ENCODE data around the gene GTF2H1.
"Not testable (repeated sequence)": the region's sequence is repeated elsewhere in the genome, so short reads cannot be mapped to it uniquely, and the experiment has no call there.

The GTF2H1 gene

DNA sequence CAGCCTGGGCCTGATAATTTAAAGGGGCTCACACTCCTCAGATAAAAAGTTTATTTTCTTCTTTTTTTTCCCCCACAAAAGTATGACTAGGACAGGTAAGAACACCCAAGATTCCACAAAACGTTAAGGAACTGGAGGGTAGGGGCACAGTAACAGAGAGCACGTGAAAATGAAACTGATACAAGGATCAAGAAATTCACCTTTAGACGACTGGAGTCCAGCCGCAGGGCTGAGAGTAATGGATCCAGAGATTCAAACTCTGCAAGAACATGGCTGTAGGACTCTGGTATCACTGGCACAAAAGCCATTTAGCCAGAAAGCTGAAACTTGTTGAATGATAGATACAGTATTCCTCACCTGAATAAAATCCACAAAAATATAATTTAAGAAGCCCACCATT lies 4.8 kb upstream of the GTF2H1 start:
- in situ Hi-C loops (cut with MboI; ENCODE audit: low sequenced_read_pairs): no loop called here

- in situ Hi-C loops (cut with MboI; ENCODE audit: low sequenced_read_pairs): no loop called here
Measured at GRCh38 chr11:18319914-18320313, 2.5 kb upstream of the GTF2H1 start.

- in situ Hi-C loops (cut with MboI; ENCODE audit: low sequenced_read_pairs): no loop called here
Measured at GRCh38 chr11:18320617-18321016, 1.8 kb upstream of the GTF2H1 start.

GRCh38 chr11:18321578-18321968 lies 794 bp upstream of the GTF2H1 start:
- in situ Hi-C loops (cut with MboI; ENCODE audit: low sequenced_read_pairs): no loop called here

DNA sequence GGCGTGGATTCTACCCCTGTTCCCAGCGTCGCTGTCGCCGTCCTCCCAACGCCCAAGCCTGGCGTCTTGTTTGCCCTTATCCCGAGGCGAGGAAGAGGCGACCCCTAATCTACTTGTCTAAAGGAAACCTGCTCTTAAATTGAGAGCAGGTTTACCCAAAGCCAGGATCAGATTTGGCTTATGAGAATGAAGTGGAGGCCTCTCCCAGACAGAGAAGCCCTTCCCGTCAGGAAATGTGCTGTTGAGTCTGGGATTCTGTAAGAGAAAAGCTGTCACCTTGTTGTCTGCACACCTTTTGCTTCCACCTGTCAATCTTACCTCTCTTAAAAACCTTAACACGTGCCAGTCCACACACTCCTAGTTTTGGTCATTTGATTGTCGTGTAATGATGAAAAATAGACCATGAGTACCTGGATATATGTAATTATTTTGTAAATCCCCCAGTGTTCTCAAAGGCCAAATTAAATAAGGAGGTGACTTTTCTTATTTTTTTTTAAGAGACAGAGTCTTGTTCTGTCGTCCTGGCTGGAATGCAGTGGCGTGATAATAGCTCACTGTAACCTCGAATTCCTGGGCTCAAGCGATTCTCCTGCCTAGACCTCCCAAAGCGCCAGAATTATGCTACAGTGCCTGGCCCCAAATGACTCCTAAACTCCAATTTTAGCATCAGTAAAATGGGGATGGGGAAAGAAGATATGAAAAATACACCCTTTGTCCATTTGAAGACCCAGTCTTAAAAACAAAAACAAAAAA lies 627 bp downstream of the GTF2H1 start:
- in situ Hi-C loops (cut with MboI; ENCODE audit: low sequenced_read_pairs): no loop called here

DNA sequence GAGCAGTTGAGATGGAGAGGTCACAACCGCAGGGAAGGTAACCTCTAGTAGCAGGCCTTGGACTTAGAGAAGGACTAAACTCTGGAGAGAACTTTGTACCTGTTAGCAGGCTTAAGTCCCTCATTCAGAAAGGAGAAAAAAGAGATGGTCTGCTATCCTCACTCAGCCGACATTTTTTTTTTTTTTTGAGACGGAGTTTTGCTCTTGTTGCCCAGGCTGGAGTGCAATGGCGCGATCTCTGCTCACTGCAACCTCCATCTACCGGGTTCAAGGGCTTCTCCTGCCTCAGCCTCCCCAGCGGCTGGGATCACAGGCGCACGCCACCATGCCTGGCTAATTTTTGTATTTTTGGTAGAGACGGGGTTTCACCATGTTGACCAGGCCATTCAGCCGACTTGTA lies 1.5 kb downstream of the GTF2H1 start:
- in situ Hi-C loops (cut with MboI; ENCODE audit: low sequenced_read_pairs): not testable (repeated sequence)

DNA sequence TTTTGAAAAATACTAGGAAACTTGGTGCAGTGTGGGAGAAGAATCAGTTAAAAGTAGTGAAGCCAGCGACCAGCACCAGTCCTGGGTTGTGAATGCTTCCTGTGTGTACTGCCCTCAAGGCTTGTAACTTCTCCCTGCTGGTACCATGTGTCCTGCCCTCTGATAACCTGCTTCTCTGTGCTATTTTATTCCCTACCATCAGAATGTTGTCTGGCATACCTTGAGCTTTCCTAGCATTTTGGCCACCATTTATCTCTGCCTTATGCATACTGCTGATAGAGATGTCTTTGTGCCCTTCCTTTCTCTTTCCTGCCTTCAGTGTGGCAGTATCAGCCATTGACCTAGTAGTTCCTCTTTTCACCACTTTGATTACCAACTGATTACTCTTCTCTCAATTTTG lies 2.0 kb downstream of the GTF2H1 start:
- in situ Hi-C loops (cut with MboI; ENCODE audit: low sequenced_read_pairs): no loop called here

DNA sequence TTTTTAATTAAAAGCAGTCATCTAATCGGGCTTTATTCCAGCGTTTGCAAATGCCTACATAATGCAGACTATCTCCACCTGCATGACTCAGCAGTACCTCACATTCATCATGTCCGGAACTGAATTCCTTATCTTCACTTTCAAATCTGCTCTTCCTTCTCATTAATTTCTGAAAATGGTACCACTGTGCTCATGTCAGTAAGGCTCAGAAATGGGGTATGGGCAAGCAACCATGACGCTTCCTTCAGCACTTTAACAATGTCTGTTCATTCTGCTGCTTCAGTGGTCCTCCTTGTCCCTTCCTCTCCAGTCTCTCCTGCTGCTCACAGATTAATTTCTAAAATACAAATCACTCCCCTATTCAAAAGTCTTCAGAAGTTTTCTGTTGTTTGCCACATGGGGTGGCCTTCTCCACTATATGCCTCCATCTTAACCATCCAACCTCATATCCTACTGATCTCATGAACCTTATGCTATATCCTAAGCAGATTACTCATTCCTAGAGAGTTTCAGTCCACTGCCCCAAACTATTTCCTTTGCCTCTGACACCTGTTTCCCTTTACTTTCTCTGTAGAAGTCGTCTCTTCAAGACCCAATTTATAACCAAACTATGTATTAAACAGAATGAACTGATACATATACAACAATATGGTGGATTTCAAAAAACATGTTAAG lies 7.0 kb downstream of the GTF2H1 start:
- in situ Hi-C loops (cut with MboI; ENCODE audit: low sequenced_read_pairs): no loop called here

- in situ Hi-C loops (cut with MboI; ENCODE audit: low sequenced_read_pairs): no loop called here
Measured at GRCh38 chr11:18330921-18331320, 8.6 kb downstream of the GTF2H1 start.

DNA sequence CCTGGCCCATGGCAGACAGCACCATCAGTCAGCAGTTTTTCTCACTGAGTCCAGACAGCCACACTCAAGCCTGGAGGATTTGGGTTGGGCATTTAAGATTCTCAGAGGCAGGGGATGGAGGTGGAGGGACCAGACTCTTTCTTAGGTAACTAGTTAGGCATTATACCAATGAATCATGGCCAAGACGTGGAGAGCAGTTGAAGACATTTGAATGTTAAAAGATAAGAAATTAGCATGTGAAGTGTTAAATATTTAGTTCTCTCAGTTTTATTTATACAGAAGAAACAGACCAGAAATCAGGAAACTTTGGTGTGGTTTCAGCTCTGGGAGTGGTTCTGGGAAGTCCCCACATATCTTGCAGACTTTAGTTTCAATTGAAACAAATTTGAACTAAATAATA lies 9.9 kb downstream of the GTF2H1 start:
- in situ Hi-C loops (cut with MboI; ENCODE audit: low sequenced_read_pairs): no loop called here

DNA sequence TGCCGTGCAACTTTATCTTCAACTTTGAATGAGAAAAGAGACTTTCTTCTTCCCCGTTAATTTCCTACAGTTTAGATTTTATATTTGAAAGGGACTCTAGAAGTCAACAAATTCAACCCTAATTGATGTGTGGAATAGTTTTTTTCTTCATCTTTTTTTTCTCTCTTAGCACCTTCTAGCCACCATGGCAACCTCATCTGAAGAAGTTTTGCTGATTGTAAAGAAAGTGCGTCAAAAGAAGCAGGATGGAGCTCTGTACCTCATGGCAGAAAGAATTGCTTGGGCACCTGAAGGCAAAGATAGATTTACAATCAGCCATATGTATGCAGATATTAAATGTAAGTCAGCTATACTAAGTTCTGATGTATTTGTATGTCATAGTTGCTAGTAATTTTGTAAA lies 10.5 kb downstream of the GTF2H1 start:
- in situ Hi-C loops (cut with MboI; ENCODE audit: low sequenced_read_pairs): no loop called here

GRCh38 chr11:18347471-18348125 lies 25.2 kb downstream of the GTF2H1 start:
- in situ Hi-C loops (cut with MboI; ENCODE audit: low sequenced_read_pairs): no loop called here

GRCh38 chr11:18352581-18352980 lies 30.2 kb downstream of the GTF2H1 start:
- in situ Hi-C loops (cut with MboI; ENCODE audit: low sequenced_read_pairs): no loop called here

DNA sequence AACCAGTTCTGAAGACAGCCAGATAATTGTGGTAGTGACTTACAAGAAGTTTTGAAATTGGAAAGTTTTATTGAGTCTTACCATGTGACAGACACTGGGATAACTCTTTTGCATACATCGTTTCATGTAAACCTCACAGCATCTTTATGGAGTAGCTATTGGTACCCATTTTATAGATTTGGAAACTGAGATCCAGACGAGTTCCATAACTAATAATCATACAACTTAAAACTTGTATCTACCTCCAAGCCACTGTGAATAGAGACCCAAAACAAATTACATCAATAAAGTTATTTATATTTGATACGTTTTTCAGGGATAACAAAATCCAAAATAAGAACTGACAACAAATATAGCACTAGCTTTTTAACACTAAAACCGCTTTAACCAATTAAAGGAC lies 36.3 kb downstream of the GTF2H1 start:
- in situ Hi-C loops (cut with MboI; ENCODE audit: low sequenced_read_pairs): no loop called here

- in situ Hi-C loops (cut with MboI; ENCODE audit: low sequenced_read_pairs): no loop called here
Measured at GRCh38 chr11:18361154-18361553, 38.8 kb downstream of the GTF2H1 start.

DNA sequence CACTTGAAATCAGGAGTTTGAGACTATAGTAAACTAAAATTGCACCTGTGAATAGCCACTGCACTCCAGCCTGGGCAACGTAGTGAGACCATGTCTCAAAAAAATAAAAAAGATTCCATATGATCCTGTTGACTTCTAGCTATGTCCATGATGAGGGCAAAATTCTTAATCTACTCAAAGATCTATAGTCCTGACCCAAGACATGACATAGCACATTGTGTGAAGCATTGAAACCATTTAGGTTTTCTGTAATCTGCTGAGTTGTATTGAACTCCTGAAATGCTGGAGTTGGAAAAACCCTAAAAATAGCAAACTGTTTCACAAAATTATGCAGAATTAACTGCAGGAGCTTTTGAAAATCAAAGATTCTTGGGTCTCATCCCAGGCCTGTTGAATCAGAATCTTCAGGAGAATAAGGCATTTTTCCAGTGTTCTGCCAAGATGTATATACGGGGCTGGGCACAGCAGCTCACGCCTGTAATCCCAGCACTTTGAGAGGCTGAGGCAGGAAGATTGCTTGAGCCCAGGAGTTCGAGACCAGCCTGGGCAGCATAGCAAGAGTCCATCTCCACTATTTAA lies 42.2 kb downstream of the GTF2H1 start:
- in situ Hi-C loops (cut with MboI; ENCODE audit: low sequenced_read_pairs): no loop called here

GRCh38 chr11:18365741-18366140 lies 43.4 kb downstream of the GTF2H1 start:
- in situ Hi-C loops (cut with MboI; ENCODE audit: low sequenced_read_pairs): no loop called here

DNA sequence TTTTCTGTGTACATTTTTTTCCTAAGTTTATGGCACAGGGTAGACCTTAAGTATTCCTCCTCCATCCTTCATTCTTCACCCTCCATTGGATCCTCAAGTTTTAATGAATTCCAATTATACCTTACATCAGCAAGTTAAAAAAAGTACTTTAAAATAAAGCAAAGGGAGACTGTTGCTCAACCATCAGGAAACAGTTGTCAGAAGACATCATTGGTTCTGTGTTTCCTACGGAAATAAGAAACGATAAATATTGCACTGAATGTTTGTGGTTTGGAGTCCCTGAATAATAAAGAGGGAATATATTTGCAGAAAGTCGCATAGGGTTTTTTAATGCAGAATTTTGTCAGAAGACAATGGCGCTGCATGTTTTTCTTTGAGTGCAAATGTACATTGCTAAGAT lies 43.9 kb downstream of the GTF2H1 start:
- in situ Hi-C loops (cut with MboI; ENCODE audit: low sequenced_read_pairs): no loop called here

GRCh38 chr11:18367431-18367830 lies 45.1 kb downstream of the GTF2H1 start:
- in situ Hi-C loops (cut with MboI; ENCODE audit: low sequenced_read_pairs): no loop called here

DNA sequence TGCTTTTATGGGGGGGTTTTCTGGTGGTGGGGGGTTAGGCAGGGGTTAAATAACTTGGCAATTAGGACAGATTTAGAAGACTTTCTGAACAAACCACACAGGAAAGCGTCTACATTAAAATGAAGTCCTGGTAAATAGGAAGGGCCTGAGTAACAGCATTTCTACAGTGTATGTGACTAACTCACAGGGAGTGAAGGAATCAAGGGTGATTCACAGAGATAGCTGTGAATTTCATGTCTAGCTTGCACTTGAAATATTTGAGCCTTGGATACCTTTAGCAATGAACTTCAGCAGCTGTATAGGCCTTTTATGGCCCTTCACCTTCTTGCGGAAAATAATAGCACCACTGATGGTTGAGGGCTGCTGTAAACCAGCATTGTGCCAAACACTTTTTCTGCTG lies 45.9 kb downstream of the GTF2H1 start:
- in situ Hi-C loops (cut with MboI; ENCODE audit: low sequenced_read_pairs): no loop called here

- in situ Hi-C loops (cut with MboI; ENCODE audit: low sequenced_read_pairs): no loop called here
Measured at GRCh38 chr11:18369398-18369797, 47.0 kb downstream of the GTF2H1 start.

- in situ Hi-C loops (cut with MboI; ENCODE audit: low sequenced_read_pairs): no loop called here
Measured at GRCh38 chr11:18371279-18371678, 48.9 kb downstream of the GTF2H1 start.

Measured in hTERT RPE-1 (cell line).